Measurements from ENCODE around the gene RAB11A.

DNA sequence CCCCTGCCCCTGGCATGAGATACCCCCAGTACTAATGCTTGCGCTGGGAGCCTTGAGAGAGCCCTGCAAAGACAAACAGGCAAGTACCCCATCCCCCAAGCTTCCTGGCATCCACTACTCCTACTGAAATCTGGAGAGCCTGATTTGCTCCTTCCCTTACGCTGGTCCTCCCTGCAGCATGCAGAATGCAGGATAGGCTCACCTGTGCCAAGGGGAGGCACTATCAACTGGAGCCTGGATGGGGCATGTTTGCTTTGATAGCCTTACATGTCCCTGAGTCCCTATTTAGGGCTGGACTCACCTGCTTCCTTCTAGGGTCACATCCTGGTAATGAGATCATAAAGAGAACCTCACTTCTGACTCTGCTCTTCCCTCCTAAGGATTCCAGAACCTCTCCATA is 42.9 kb downstream of the RAB11A start:
- TF ChIP-seq CHD2 (IDR thresholded peaks at IDR 0.05; ENCODE audit: low read length, partially characterized antibody), result no peak
- TF ChIP-seq EP300 (IDR thresholded peaks at IDR 0.05), result no peak
- TF ChIP-seq, protein P1, sequence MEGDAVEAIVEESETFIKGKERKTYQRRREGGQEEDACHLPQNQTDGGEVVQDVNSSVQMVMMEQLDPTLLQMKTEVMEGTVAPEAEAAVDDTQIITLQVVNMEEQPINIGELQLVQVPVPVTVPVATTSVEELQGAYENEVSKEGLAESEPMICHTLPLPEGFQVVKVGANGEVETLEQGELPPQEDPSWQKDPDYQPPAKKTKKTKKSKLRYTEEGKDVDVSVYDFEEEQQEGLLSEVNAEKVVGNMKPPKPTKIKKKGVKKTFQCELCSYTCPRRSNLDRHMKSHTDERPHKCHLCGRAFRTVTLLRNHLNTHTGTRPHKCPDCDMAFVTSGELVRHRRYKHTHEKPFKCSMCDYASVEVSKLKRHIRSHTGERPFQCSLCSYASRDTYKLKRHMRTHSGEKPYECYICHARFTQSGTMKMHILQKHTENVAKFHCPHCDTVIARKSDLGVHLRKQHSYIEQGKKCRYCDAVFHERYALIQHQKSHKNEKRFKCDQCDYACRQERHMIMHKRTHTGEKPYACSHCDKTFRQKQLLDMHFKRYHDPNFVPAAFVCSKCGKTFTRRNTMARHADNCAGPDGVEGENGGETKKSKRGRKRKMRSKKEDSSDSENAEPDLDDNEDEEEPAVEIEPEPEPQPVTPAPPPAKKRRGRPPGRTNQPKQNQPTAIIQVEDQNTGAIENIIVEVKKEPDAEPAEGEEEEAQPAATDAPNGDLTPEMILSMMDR (IDR thresholded peaks at IDR 0.05), result no peak
- TF ChIP-seq ESRRA (IDR thresholded peaks at IDR 0.05; ENCODE audit: borderline replicate concordance, low read length), result no peak
- no peak for TF ChIP-seq KDM5A (IDR thresholded peaks at IDR 0.05)
- no peak for TF ChIP-seq SREBF2 (IDR thresholded peaks at IDR 0.05)
- no peak for TF ChIP-seq HEYL (CRISPR knock-in tag; IDR thresholded peaks at IDR 0.05)
- TF ChIP-seq, protein P2, sequence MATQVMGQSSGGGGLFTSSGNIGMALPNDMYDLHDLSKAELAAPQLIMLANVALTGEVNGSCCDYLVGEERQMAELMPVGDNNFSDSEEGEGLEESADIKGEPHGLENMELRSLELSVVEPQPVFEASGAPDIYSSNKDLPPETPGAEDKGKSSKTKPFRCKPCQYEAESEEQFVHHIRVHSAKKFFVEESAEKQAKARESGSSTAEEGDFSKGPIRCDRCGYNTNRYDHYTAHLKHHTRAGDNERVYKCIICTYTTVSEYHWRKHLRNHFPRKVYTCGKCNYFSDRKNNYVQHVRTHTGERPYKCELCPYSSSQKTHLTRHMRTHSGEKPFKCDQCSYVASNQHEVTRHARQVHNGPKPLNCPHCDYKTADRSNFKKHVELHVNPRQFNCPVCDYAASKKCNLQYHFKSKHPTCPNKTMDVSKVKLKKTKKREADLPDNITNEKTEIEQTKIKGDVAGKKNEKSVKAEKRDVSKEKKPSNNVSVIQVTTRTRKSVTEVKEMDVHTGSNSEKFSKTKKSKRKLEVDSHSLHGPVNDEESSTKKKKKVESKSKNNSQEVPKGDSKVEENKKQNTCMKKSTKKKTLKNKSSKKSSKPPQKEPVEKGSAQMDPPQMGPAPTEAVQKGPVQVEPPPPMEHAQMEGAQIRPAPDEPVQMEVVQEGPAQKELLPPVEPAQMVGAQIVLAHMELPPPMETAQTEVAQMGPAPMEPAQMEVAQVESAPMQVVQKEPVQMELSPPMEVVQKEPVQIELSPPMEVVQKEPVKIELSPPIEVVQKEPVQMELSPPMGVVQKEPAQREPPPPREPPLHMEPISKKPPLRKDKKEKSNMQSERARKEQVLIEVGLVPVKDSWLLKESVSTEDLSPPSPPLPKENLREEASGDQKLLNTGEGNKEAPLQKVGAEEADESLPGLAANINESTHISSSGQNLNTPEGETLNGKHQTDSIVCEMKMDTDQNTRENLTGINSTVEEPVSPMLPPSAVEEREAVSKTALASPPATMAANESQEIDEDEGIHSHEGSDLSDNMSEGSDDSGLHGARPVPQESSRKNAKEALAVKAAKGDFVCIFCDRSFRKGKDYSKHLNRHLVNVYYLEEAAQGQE (IDR thresholded peaks at IDR 0.05), result no peak
- TF ChIP-seq, protein P3, sequence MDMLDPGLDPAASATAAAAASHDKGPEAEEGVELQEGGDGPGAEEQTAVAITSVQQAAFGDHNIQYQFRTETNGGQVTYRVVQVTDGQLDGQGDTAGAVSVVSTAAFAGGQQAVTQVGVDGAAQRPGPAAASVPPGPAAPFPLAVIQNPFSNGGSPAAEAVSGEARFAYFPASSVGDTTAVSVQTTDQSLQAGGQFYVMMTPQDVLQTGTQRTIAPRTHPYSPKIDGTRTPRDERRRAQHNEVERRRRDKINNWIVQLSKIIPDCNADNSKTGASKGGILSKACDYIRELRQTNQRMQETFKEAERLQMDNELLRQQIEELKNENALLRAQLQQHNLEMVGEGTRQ (IDR thresholded peaks at IDR 0.05), result no peak
- no peak for TF ChIP-seq RAD21 (conservative IDR thresholded peaks at IDR 0.05 in 1 of 2, IDR thresholded peaks at IDR 0.05 in 1 of 2)
- TF ChIP-seq MAFK (IDR thresholded peaks at IDR 0.05; ENCODE audit: partially characterized antibody), result no peak

All from A549 (cell line).